Measurements from ENCODE around the gene CASS4.

Gene CASS4

DNA sequence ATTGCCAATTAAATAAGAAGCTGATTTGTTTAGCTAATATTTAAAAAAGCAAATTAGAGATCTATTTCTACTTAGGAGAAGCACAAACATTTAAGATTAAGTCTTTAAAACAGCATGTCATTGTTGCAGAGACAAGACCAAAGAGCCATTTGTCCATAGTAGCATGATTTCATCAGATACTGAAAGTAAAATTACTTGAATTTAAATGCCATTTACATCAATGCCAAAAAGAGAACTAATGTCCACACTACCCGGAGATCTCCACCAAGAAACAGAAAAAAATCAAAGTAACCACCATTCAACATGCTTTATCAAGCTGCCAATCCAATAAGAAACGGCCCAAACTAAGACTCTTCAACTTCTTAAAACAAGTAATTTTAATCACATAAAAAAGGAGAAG is 35.7 kb upstream of the CASS4 start:
- TF ChIP-seq TEAD4 (IDR thresholded peaks at IDR 0.05) (no peak), YY1 (IDR thresholded peaks at IDR 0.05; ENCODE audit: low read depth) (no peak), TCF12 (IDR thresholded peaks at IDR 0.05; ENCODE audit: low read depth) (no peak), EGR1 (IDR thresholded peaks at IDR 0.05) (no peak), RAD21 (IDR thresholded peaks at IDR 0.05; ENCODE audit: low read depth) (no peak), EP300 (IDR thresholded peaks at IDR 0.05; ENCODE audit: borderline replicate concordance) (no peak), USF1 (IDR thresholded peaks at IDR 0.05) (no peak), NFIC (IDR thresholded peaks at IDR 0.05) (no peak), FOXM1 (IDR thresholded peaks at IDR 0.05; ENCODE audit: borderline replicate concordance, low read depth) (no peak), CEBPB (IDR thresholded peaks at IDR 0.05) (no peak)
- TF ChIP-seq, protein P1, sequence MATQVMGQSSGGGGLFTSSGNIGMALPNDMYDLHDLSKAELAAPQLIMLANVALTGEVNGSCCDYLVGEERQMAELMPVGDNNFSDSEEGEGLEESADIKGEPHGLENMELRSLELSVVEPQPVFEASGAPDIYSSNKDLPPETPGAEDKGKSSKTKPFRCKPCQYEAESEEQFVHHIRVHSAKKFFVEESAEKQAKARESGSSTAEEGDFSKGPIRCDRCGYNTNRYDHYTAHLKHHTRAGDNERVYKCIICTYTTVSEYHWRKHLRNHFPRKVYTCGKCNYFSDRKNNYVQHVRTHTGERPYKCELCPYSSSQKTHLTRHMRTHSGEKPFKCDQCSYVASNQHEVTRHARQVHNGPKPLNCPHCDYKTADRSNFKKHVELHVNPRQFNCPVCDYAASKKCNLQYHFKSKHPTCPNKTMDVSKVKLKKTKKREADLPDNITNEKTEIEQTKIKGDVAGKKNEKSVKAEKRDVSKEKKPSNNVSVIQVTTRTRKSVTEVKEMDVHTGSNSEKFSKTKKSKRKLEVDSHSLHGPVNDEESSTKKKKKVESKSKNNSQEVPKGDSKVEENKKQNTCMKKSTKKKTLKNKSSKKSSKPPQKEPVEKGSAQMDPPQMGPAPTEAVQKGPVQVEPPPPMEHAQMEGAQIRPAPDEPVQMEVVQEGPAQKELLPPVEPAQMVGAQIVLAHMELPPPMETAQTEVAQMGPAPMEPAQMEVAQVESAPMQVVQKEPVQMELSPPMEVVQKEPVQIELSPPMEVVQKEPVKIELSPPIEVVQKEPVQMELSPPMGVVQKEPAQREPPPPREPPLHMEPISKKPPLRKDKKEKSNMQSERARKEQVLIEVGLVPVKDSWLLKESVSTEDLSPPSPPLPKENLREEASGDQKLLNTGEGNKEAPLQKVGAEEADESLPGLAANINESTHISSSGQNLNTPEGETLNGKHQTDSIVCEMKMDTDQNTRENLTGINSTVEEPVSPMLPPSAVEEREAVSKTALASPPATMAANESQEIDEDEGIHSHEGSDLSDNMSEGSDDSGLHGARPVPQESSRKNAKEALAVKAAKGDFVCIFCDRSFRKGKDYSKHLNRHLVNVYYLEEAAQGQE (IDR thresholded peaks at IDR 0.05; ENCODE audit: low read depth) = no peak
- TF ChIP-seq, protein P2, sequence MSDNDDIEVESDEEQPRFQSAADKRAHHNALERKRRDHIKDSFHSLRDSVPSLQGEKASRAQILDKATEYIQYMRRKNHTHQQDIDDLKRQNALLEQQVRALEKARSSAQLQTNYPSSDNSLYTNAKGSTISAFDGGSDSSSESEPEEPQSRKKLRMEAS (IDR thresholded peaks at IDR 0.05) = no peak

- TF ChIP-seq ZBTB7A (IDR thresholded peaks at IDR 0.05; ENCODE audit: low read depth) = no peak
- TF ChIP-seq CEBPB (IDR thresholded peaks at IDR 0.05) = no peak
- no peak for TF ChIP-seq TAF1 (IDR thresholded peaks at IDR 0.05; ENCODE audit: low read depth)
- no peak for TF ChIP-seq EGR1 (IDR thresholded peaks at IDR 0.05)
- no peak for TF ChIP-seq TEAD4 (IDR thresholded peaks at IDR 0.05)
- no peak for TF ChIP-seq FOXM1 (IDR thresholded peaks at IDR 0.05; ENCODE audit: borderline replicate concordance, low read depth)
- TF ChIP-seq EP300 (IDR thresholded peaks at IDR 0.05; ENCODE audit: borderline replicate concordance) = no peak
- TF ChIP-seq, protein P1 (IDR thresholded peaks at IDR 0.05; ENCODE audit: low read depth) = no peak
- no peak for TF ChIP-seq USF1 (IDR thresholded peaks at IDR 0.05)
- TF ChIP-seq NFIC (IDR thresholded peaks at IDR 0.05) = no peak
- no peak for TF ChIP-seq TCF12 (IDR thresholded peaks at IDR 0.05; ENCODE audit: low read depth)
- no peak for TF ChIP-seq CREB1 (IDR thresholded peaks at IDR 0.05; ENCODE audit: low read depth)
- no peak for TF ChIP-seq YY1 (IDR thresholded peaks at IDR 0.05; ENCODE audit: low read depth)
- TF ChIP-seq, protein P2 (IDR thresholded peaks at IDR 0.05) = no peak
- TF ChIP-seq RAD21 (IDR thresholded peaks at IDR 0.05; ENCODE audit: low read depth) = no peak
These were observed 33.7 kb upstream of the CASS4 start for GRCh38 chr20:56378386-56378785.

DNA sequence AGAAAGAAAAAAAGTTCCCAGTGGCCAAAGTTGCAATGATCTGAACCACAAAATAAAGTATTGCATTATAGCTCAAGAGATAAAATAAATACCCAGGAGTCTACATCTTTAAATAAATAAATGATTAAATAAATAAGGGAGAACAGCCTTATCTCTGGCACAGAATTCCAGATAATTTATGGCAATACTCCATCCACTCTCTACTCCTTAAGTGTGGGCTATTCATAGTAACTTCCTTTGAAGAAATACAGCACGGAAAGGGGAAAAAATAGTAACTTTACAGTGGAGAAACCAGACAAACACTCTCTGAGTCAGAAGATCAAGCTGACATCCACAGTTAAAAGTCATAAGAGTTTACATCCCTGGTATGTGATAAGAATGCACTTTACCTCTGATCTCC is 31.7 kb upstream of the CASS4 start:
- TF ChIP-seq RAD21 (IDR thresholded peaks at IDR 0.05; ENCODE audit: low read depth) (no peak), FOXM1 (IDR thresholded peaks at IDR 0.05; ENCODE audit: borderline replicate concordance, low read depth) (no peak), TAF1 (IDR thresholded peaks at IDR 0.05; ENCODE audit: low read depth) (no peak), EP300 (IDR thresholded peaks at IDR 0.05; ENCODE audit: borderline replicate concordance) (no peak), EGR1 (IDR thresholded peaks at IDR 0.05) (no peak), ZBTB7A (IDR thresholded peaks at IDR 0.05; ENCODE audit: low read depth) (no peak), YY1 (IDR thresholded peaks at IDR 0.05; ENCODE audit: low read depth) (no peak), NFIC (IDR thresholded peaks at IDR 0.05) (no peak), CEBPB (IDR thresholded peaks at IDR 0.05) (no peak), TCF12 (IDR thresholded peaks at IDR 0.05; ENCODE audit: low read depth) (no peak), CREB1 (IDR thresholded peaks at IDR 0.05; ENCODE audit: low read depth) (no peak)
- TF ChIP-seq, protein P1 (IDR thresholded peaks at IDR 0.05; ENCODE audit: low read depth) = no peak

GRCh38 chr20:56381501-56381900 is 30.6 kb upstream of the CASS4 start:
- TF ChIP-seq TCF12 (IDR thresholded peaks at IDR 0.05; ENCODE audit: low read depth) (no peak), TEAD4 (IDR thresholded peaks at IDR 0.05) (no peak), RAD21 (IDR thresholded peaks at IDR 0.05; ENCODE audit: low read depth) (no peak), FOXM1 (IDR thresholded peaks at IDR 0.05; ENCODE audit: borderline replicate concordance, low read depth) (no peak), TAF1 (IDR thresholded peaks at IDR 0.05; ENCODE audit: low read depth) (no peak)
